NCI-H446 (cell line): ENCODE measurements around the gene SLC16A14.
A peak's percentile ranks its signal among the peaks of the same experiment; 100 is the strongest.
"Not testable (repeated sequence)": the region's sequence is repeated elsewhere in the genome, so short reads cannot be mapped to it uniquely, and the experiment has no call there.

Experiments used
- DNase-seq, 2 experiments: peaks; one replicate each; lab custom pipeline; 2025; lab: John Stamatoyannopoulos, UW

Gene SLC16A14, protein sequence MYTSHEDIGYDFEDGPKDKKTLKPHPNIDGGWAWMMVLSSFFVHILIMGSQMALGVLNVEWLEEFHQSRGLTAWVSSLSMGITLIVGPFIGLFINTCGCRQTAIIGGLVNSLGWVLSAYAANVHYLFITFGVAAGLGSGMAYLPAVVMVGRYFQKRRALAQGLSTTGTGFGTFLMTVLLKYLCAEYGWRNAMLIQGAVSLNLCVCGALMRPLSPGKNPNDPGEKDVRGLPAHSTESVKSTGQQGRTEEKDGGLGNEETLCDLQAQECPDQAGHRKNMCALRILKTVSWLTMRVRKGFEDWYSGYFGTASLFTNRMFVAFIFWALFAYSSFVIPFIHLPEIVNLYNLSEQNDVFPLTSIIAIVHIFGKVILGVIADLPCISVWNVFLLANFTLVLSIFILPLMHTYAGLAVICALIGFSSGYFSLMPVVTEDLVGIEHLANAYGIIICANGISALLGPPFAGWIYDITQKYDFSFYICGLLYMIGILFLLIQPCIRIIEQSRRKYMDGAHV

DNA sequence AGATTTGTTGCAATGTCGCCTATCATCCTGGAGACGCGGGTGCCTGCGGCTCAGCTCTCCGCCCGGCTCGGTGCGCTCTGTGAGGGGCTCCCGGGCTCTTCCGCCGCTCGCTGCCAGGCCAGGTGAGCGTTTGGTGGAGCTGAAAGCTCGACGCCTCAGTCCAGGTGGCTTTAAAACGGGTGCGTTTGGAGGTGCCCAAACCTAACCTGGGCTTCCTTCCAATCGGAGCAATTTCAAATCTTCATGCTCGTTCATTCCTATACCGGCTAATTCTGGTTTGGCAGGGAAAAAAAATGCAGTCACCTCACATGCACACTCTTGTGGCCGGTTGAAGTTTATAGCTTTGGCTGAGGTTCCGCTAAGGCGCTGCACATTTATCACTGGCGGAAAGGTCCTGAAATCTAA lies at the start of gene SLC16A14:
SLC16A14 (minus strand) TSS at position 274 of the 405 bp plus-strand sequence. CDS start 9,572 bp downstream, outside the sequence.
- peak in 1 of 2 experiments; percentile 13 for DNase-seq

DNA sequence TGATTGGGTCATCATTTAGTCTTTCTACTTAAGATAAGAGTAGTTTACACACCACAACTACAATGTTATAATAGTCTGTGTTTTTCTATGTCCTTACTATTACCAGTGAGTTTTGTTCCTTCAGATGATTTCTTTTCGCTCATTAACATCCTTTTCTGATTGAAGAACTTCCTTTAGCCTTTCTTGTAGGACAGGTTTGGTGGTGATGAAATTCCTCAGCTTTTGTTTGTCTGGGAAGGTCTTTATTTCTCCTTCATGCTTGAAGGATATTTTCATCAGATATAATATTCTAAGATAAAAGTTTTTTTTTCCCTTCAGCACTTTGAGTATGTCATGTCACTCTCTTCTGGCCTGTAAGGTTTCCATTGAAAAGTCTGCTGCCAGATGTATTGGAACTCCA lies 38.0 kb upstream of the SLC16A14 start:
- DNase-seq: no peak

DNA sequence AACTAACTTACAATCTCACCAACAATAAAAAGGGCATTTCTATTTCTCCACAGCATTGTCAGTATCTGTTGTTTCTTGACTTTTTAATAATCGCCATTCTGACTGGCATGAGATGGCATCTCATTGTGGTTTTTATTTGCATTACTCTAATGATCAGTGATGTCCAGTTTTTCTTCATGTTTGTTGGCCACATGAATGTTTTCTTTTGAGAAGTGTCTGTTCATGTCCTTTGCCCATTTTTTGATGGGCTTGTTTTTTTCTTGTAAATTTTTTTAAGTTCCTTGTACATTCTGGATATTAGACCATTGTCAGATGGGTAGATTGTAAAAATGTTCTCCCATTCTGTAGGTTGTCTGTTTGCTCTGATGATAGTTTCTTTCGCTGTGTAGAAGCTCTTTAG lies 33.2 kb upstream of the SLC16A14 start:
- DNase-seq: not testable (repeated sequence)

DNA sequence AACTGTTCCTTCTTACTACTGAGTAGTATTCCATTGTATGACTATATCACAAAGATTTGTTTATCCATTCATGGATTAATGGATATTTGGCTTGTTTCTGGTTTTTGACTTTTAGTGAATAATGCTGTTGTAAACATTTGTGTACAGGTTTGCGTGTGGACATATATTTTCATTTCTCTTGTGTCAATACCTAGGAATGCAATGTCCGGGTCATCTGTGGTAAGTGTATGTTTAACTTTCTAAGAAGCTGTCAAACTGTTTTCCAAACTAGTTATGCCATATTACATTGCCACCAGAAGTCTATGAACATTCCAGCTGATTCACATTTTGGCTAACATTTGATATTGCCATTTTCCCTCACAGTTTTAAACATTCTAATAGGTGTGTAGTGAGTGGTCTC lies 29.1 kb upstream of the SLC16A14 start:
- no peak for DNase-seq

DNA sequence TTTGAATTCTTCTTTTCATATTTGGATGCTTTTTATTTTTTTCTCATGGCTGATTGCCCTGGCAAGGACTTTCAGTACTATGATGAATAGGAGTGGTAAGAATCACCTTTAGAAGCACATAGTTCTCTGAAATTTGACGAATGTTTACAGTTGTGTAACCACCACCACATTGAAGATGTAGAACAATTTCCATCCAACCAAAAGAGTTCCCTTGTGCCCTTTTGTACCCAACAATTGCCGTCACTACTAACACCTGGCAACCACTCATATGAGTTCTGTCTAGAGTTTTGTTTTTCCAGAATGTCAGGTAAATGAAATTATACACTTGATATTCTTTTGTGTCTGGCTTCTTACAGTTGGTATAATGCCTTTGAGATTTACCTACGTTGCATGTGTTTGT lies 28.7 kb upstream of the SLC16A14 start:
- no peak for DNase-seq

DNA sequence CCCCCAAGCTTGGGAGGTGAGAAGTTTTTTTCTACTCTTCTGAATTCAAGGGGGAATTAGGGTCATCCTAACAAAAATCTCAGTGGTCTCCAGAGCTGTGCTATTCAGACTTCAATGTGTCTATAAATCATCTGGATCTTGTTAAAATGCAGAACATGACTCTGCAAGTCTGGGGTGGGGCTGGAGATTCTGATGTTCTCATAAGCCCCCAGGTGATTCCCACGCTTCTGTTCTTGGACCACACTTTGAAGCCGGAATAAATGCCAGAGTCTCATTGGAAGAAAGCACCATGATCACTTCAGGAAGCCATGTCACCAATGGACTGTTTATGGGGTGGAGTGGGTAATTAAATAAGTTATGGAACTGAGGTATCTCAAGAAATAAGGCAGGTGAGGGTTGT lies 22.2 kb upstream of the SLC16A14 start:
- DNase-seq: no peak

DNA sequence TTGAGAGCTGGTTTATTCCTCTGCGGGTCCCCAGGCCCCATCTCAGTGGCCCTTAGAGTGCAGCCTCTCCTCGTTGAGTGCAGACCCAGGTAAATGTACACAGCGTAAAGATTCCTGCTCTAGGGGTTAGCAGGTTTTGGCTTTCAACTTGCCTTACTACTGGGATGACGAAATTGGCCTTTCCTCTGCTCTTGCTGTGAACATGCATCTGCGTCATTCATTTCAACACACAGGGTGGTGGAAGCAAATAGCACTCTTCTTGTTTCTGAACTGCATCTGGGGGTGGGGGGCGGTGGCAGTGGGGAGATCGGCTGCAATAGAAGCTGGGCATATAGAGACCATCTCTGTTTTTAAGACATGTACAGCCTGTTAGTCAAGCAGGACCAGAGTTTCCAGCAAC lies 16.5 kb upstream of the SLC16A14 start:
- no peak for DNase-seq

DNA sequence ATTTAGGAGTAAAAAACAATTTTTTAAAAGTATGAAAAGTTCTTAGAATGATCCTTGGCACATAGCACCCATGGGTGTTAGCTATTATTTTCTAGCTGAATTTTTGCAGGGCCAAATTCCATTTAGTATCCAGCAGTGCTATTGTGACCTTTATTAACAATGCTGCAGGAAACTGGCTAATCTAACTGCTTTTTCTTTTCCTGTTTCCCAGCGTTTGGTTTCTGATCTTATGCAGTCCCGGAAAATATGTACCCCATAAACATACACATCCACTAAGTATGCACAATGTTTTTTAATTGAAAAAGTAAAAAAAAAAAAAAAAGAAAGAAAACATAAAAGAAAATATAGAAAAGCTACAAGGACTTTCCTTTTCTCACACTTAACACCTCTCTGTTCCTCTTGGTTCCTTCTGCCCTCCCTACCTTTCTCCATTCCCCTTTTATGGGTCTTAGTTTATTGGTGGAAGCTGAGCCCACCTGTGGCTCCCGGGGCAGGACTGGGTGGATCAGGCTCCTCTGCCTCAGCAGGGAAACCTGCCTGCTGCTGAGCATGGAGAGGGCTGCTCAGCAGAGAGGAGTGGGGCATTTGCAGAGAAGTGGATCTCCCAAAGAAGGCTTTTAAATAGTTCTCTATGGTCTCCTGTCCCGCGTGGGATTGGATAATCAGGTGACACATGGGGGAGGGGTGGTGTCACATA lies 9.3 kb upstream of the SLC16A14 start:
- DNase-seq: no peak

DNA sequence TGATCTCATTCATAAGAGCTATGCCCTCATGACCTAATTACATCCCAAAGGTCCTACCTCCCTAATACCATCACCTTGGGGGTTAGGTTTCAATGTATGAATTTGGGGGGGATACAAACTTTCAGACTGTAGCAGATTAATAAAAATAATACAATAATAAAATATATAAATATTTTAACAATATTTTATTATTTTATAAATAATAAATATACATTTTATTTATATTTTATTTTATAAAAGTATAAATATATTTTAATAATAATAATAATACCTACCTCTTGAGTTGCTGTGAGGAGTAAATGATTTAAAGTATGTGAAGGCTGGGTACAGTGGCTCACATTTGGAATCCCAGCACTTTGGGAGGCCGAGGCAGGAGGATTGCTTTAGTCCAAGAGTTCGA lies 8.1 kb upstream of the SLC16A14 start:
- no peak for DNase-seq

DNA sequence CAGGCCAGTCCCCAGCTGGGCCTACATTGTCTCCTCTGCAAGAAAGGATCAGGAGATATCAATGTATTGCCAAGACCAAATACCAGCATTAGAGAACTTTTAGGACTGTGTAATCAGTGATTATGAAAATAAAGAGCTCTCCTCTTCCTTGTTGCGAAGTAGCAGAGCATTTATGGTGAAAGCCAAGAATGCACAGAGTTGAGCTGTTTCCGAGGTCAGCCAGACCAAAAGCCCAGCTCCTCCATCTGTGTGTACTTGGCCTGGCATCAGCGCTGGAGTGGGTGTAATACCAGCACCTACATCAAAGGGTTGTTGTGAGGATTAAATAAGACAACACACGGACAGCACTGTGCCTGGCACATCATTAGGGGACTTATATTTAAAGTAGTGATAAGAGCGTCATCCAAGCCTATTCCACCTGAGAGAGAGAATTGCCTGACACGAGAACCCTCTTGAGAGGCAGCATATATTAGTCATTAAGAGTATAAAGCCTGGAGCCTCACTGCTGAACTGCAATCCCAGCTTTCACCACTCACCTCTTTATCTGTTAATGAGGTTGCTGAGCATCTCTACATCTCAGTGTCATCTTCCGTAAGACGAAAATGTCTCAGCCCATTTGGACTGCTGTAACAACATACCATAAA lies 7.4 kb upstream of the SLC16A14 start:
- DNase-seq: no peak

DNA sequence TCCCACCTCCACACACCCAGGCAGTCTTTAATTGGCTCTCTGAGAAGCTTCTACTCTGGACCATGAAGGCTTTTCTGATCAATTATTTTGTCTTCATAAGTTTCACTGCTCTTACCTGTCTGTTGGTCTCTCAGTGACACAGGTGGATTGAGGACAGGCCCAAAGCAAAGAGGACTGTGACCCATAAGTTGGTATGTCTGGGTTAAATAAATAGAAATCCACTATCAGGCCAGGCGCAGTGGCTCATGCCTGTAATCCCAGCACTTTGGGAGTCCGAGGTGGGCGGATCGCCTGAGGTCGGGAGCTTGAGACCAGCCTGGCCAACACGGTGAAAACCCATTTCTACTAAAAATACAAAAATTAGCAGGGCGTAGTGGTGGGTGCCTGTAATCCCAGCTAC lies 2.7 kb upstream of the SLC16A14 start:
- no peak for DNase-seq

DNA sequence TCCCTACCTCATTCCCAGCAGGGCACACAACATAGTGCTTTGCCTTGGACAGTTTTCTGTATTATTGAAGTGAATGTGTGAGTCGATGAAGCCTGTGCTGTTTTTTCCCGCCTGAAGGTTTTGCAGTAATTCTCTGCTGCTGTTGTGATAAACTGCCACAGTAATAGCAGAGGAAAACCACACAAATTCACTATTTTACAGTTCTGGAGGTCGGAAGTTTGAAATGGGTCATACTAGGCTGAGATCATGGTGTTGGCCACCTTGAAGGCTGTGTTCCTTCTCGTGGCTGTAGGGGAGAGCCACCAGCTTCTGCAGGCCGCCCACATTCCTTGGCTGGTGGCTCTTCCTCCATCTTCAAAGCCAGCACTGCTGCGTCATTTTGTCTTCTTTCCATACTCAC lies 678 bp upstream of the SLC16A14 start:
- no peak for DNase-seq

DNA sequence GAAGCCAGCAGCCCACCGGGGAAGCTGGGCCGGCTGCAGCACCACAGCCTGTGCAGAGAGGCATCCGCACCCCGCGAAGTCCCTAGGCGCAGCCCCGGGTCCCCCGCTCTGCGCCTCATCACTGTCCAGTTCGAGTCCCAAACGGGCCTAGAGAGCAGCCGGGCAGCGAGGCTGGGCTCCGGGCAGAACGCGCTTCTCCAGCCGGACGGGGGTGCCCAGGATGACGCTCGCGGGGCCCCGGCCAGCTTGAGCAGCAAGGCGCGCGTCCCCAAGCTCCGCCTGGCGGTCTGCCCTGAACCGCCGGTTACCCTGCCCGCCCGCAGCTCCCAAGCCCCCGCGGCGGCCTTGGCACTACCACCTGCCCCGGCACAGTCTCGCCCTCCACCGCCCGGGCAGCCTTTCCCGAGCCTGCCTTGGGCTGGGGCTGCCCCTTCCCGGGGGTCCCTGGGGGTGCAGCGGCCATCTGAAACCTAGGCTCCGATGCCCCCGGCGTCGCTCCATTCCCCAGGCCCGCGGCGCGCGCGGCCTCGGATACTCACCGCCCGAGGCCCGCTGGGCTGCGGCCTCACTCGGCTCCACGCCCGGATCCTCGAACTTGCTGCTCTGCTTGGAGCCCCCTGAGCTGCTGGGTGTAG lies 591 bp downstream of the SLC16A14 start:
- peak in 1 of 2 experiments; percentile 26 for DNase-seq

DNA sequence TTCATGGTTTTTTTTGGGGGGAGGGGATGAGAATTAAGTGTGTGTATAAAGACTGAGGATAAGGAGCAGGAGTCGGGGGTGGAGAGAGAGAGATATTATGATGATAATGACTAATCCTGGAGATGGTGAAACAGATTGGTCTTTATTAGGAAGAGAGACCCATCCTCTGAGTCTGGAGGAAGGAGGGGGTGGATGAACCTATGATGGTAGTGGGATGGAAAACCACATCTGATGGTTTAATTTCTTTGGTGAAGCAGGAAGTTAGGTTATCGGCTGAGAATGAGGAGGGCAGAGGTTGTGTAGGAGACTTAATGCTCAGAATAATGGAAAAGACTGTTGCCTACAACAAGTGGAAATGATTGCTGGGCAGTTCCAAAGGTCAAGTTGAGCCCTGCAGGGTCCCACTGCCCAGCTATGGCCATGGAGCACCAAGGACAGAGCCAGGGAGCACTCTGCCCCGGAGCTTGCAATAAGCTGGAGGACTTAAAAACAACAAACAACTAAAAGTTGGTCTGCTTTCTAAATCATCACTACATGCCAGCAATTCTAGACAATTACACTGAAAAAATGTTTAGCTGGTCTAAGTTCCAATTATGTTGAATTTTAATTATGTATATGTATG lies 7.9 kb downstream of the SLC16A14 start:
- DNase-seq: no peak

DNA sequence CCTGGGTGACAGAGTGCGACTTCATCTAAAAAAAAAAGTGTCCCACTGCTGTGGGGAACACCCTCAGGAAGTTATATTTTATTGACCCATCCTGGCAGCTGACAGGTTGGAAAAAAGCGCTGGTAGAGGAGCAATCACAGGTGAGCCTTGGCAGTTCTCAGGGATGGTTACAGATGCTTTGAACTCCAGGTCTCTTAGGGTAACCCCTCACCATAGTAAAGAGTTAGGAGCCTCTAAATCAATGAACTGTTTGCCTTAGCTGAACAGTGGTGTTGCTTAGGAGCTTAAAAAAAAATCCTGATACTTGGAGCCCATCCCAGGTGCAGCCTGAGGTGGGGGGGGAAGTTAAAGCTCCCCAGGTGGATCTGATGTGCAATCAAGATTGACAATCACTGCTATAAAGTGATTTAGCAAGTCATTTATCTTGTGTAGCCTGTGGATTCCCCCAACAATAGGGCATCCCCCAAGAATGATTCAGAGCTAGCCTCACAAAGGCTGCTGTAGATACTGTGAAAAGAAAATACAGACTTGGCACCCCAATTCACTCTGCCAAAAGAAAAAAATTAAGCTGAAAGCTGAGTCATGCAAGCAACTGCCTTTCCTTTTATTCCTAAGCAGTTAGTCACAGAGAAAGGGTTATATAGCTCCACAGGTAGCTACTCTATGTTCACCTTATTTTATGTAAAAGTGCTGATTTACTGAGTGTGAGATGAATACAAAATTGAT lies 14.8 kb downstream of the SLC16A14 start:
- DNase-seq: no peak

DNA sequence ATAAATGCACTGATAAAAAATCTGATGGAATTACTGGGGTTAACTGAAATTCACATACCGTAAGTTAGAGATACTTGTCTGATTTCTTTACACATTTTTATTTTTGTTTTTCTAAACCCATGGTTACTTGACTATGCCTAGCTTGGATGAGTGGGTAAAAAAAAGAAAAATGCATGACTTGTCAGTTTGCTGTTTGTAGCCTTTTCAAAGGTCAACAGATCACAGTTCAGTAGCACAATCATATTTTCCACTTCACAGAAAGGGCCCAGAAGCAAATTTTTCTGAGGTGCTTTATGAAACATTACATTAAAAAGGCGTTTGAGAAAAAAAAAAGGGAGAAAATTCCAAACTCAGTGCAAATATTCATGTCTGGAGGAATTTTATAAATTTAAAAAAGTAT lies 16.4 kb downstream of the SLC16A14 start:
- no peak for DNase-seq

DNA sequence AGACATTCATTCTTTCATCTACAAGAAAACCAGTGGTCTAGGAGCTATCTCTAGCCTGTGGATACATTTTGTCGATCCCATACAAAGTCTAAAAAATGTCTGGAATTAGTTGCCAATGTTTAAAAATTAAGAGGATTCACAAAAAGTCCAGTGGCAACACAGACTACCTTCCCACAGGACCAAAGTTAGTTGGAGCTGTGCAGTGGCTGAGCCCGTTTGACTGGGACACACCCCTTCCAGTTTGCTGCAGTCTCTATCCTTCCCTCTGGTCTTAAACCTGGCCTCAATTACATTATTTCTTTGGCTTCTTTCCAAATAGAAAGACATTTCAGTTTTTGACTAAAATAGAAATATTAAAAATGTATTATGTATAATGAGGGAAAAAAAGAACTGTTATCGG lies 18.6 kb downstream of the SLC16A14 start:
- DNase-seq: no peak

DNA sequence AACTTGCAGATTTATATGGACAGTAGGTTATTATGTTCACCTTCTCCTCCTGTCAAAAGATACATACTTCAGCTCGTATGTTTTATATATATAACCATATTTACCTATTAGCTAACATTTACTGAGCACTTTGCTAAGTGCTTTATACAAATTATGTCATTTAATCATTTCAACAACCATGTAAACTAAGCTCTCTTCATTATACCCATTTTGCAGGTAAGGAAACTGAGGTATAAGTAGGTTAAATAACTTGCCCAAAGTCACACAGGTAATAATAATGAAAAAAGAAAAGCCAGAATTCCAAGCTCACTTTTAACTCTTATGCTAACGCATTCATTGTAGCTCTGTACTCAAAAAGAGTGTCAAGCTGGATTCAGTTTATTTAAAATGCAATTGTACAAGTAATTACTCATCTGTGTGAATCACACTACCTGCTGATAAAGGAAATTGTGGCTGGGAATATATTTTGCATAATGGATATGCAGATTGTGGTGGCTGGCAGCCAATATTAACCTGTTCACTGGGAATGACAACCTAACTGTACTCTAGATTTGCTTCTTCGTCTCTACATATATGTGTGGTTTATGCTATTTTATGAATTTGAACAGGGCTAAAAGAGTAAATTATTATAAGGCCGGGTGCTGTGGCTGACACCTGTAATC lies 20.6 kb downstream of the SLC16A14 start:
- no peak for DNase-seq

DNA sequence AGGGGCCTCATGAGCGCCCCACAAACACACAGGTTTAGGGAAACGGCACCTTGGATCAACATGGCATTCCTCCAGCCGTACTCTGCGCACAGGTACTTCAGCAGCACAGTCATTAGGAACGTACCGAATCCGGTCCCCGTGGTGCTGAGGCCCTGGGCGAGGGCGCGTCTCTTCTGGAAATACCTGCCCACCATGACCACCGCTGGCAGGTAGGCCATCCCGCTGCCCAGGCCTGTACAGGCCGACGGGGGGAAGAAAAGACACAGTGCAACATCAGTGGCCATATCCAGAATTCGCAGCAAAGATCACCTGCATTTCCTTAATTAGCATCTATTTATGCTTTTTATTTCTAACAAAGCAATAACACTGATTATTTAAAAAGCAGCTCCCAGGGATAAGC lies 22.2 kb downstream of the SLC16A14 start:
- no peak for DNase-seq

DNA sequence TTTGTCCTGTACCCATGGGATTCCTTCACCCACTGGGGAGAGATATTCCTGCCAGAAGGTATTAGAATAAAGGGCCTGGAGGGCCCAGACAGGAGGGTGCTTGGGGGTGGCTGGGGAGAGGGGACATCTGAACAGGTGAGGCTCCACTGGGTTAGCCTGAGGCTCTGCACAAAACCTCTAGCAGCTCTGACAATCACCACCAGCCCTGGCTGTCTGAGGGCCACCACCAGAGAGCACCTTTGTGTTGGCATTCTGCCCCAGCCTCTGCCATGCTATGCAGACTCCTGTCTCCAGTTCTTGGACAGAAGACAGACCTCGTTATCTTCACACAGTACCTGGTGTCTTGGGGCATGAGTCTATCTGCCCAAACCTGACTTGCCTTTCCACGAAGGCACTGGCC lies 25.3 kb downstream of the SLC16A14 start:
- DNase-seq: no peak

DNA sequence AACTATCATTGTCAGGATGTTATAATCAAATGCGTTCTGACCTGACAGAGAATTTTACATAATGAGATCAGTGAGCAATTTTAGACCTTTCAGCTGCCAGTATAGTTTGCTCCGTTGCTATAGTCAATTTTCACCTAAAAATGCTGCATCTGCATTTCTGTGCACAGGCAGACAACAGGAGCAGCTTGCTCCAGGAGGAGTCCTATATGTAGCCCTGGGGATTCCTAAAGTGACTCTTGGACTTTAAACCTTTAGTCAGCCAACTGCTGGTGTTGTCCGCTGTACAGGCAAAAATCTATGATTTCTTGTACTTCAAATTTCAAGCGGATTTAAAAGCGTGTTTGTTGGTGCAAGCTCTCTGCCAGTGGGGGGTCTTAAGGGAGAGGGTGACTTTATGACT lies 25.7 kb downstream of the SLC16A14 start:
- DNase-seq: no peak
